Smooth muscle cell (in vitro differentiated cells): Measurements from ENCODE around the gene ZNF397. TPM values are rescaled to one million over a fixed set of nuclear protein-coding genes. Genes with fewer than 3 reads are reported as not detected.

Source experiments
- DNase-seq: peaks from one replicate; lab custom pipeline; 2025; ENCODE audit not compliant: unreplicated experiment; lab: John Stamatoyannopoulos, UW
- H2AFZ ChIP-seq: fragments of 200-600 bp; sonication (generic); 2 replicates; pipeline ENCODE4 v1.6.0; 2016; ENCODE audit warnings: antibody characterized with exemption, low read depth, mild to moderate bottlenecking
- H3F3A ChIP-seq: fragments of 200-600 bp; sonication (generic); 2 replicates; pipeline ENCODE4 v1.6.0; 2017; ENCODE audit warnings: antibody characterized with exemption, low read depth
- H3K27ac ChIP-seq: fragments of 200-600 bp; sonication (generic); 2 replicates; pipeline ENCODE4 v1.5.1; 2016; ENCODE audit warnings: low read depth, mild to moderate bottlenecking
- H3K27me3 ChIP-seq: fragments of 200-600 bp; sonication (generic); 2 replicates; pipeline ENCODE4 v1.6.1; 2016; ENCODE audit warnings: low read depth, mild to moderate bottlenecking
- H3K36me3 ChIP-seq: fragments of 200-600 bp; sonication (generic); 2 replicates; pipeline ENCODE4 v1.5.1; 2016; ENCODE audit warnings: low read depth
- H3K4me1 ChIP-seq: fragments of 200-600 bp; sonication (generic); 2 replicates; pipeline ENCODE4 v1.5.1; 2016; ENCODE audit warnings: low read depth
- H3K4me2 ChIP-seq: fragments of 200-600 bp; sonication (generic); 2 replicates; pipeline ENCODE4 v1.6.0; 2016; ENCODE audit warnings: mild to moderate bottlenecking
- H3K4me3 ChIP-seq: fragments of 200-600 bp; sonication (generic); 2 replicates; pipeline ENCODE4 v1.5.1; 2016; ENCODE audit warnings: mild to moderate bottlenecking
- H3K79me2 ChIP-seq: fragments of 200-600 bp; sonication (generic); 2 replicates; pipeline ENCODE4 v1.6.0; 2016; ENCODE audit warnings: low read depth, mild to moderate bottlenecking
- H3K9ac ChIP-seq: fragments of 200-600 bp; sonication (generic); 2 replicates; pipeline ENCODE4 v1.6.0; 2016; ENCODE audit warnings: low read depth
- H3K9me3 ChIP-seq: fragments of 200-600 bp; sonication (generic); replicated peaks from 2 replicates; pipeline ENCODE4 v1.5.1; 2016; ENCODE audit warnings: low read depth
- H4K20me1 ChIP-seq: fragments of 200-600 bp; sonication (generic); 2 replicates; pipeline ENCODE4 v1.6.0; 2016; ENCODE audit warnings: low read depth
- CTCF ChIP-seq: fragments of 200-600 bp; sonication (generic); IDR thresholded peaks from 2 replicates; pipeline ENCODE4 v1.5.1; 2017; ENCODE audit warnings: borderline replicate concordance, mild to moderate bottlenecking, antibody characterized with exemption; ENCODE audit not compliant: insufficient read depth, poor library complexity, severe bottlenecking
- WGBS: methylation state at CpG from one replicate; pipeline ENCODE4 v1.1.7; 2016; ENCODE audit warnings: low lambda C conversion rate; 5-methylcytosine and 5-hydroxymethylcytosine counted together
- polyA plus RNA-seq: library from polyadenylated mRNA; unstranded; fragments of >200 nt; fragmentation: Nextera tagmentation; extraction: Ambion mirVana; gene quantifications from 2 replicates; pipeline ENCODE4 v1.2.1, GENCODE V29; 2016
- total RNA-seq: library from RNA; depleted of rRNA; stranded (reverse); fragments of >200 nt; gene quantifications from 2 replicates; pipeline ENCODE4 v1.2.3, GENCODE V29; 2014

The ZNF397 gene
- total and polyA plus RNA-seq, 2 experiments from 2014 or later, result 5.3 to 11.8 TPM

- H3K9ac ChIP-seq, result no peak overlapping the region
- TF ChIP-seq CTCF, result no peak
- H3K4me1 ChIP-seq, result peaks cover 17% of the 10 kb centered on the region
- H3K4me2 ChIP-seq, result no peak overlapping the region
- H3K4me3 ChIP-seq, result no peak overlapping the region
- H3K36me3 ChIP-seq, result peaks cover 5% of the 10 kb centered on the region
- no peaks in the 10 kb centered on the region for H3K27me3 ChIP-seq
- H4K20me1 ChIP-seq, result no peaks in the 10 kb centered on the region
- 71% methylated on average over 1 of the region's 1 CpG for WGBS
- H3K79me2 ChIP-seq, result peaks cover 15% of the 10 kb centered on the region
- H2AFZ ChIP-seq, result peak overlapping the region; percentile 70
- H3K9me3 ChIP-seq, result no peaks in the 10 kb centered on the region
- H3K27ac ChIP-seq, result peak overlapping the region; percentile 96
- no peak for DNase-seq
- no peaks in the 10 kb centered on the region for H3F3A ChIP-seq
Observed at GRCh38 chr18:35239314-35239713, 1.5 kb upstream of the ZNF397 start.

- H2AFZ ChIP-seq, result peak overlapping the region; percentile 56
- H3K27ac ChIP-seq, result peak overlapping the region; percentile 96
- TF ChIP-seq CTCF, result no peak
- no peaks in the 10 kb centered on the region for H3K9me3 ChIP-seq
- no peak for DNase-seq
- H3K4me2 ChIP-seq, result peak overlapping the region; percentile 84
- peak overlapping the region; percentile 95 for H3K9ac ChIP-seq
- peaks cover 15% of the 10 kb centered on the region for H3K79me2 ChIP-seq
- peaks cover 22% of the 10 kb centered on the region for H3K36me3 ChIP-seq
- H4K20me1 ChIP-seq, result no peaks in the 10 kb centered on the region
- no peaks in the 10 kb centered on the region for H3K27me3 ChIP-seq
- peaks cover 17% of the 10 kb centered on the region for H3K4me1 ChIP-seq
- under 1% methylated on average over 5 of the region's 5 CpGs for WGBS
- H3F3A ChIP-seq, result no peaks in the 10 kb centered on the region
- H3K4me3 ChIP-seq, result peak overlapping the region; percentile 77
Observed at GRCh38 chr18:35241448-35241804, 592 bp downstream of the ZNF397 start.

- Histone ChIP-seq H3K27ac (peak overlapping the region; percentile 96), H3K4me1 (peaks cover 17% of the 10 kb centered on the region), H3K4me3 (peak overlapping the region; percentile 77), H3F3A (no peaks in the 10 kb centered on the region), H3K36me3 (peaks cover 22% of the 10 kb centered on the region), H3K9ac (no peak overlapping the region), H3K79me2 (peaks cover 15% of the 10 kb centered on the region), H3K9me3 (no peaks in the 10 kb centered on the region), H3K4me2 (peak overlapping the region; percentile 84), H3K27me3 (no peaks in the 10 kb centered on the region), H4K20me1 (no peaks in the 10 kb centered on the region), H2AFZ (no peak overlapping the region)
- DNase-seq, result no peak
- no peak for TF ChIP-seq CTCF
- 82% methylated on average over 6 of the region's 6 CpGs for WGBS
Observed at GRCh38 chr18:35242426-35242825, 1.6 kb downstream of the ZNF397 start.

- Histone ChIP-seq H3K9me3 (no peaks in the 10 kb centered on the region), H3F3A (no peaks in the 10 kb centered on the region), H3K4me3 (no peak overlapping the region), H3K9ac (no peak overlapping the region), H3K36me3 (peaks cover 28% of the 10 kb centered on the region), H2AFZ (no peak overlapping the region), H3K27me3 (no peaks in the 10 kb centered on the region), H3K27ac (no peak overlapping the region), H3K4me1 (peaks cover 16% of the 10 kb centered on the region), H3K4me2 (no peak overlapping the region), H3K79me2 (peaks cover 15% of the 10 kb centered on the region), H4K20me1 (no peaks in the 10 kb centered on the region)
- 100% methylated on average over 4 of the region's 4 CpGs for whole genome bisulfite sequencing
- DNase-seq, result no peak
- TF ChIP-seq CTCF, result no peak
Observed at GRCh38 chr18:35244671-35245070, 3.8 kb downstream of the ZNF397 start.
